ENCODE data around the gene TMF1. TPM values are rescaled to one million over a fixed set of nuclear protein-coding genes. Genes with fewer than 3 reads are reported as not detected.

TMF1 gene
- total RNA-seq, 1 donor from 2014 or later: 39.0 TPM

- Mint-ChIP-seq H3K36me3 (ENCODE audit: low read depth) (peaks cover 25% of the 10 kb centered on the region), H3K9me3 (no peaks in the 10 kb centered on the region), H3K4me3 (no peak overlapping the region), H3K27me3 (no peaks in the 10 kb centered on the region), H3K4me1 (peaks cover 3% of the 10 kb centered on the region), H3K27ac (no peak overlapping the region)
- DNase-seq: no peak
- intact Hi-C loops (cut with micrococcal nuclease): no loop called here
Measured at GRCh38 chr3:68999158-68999557, 53.0 kb downstream of the TMF1 start.

DNA sequence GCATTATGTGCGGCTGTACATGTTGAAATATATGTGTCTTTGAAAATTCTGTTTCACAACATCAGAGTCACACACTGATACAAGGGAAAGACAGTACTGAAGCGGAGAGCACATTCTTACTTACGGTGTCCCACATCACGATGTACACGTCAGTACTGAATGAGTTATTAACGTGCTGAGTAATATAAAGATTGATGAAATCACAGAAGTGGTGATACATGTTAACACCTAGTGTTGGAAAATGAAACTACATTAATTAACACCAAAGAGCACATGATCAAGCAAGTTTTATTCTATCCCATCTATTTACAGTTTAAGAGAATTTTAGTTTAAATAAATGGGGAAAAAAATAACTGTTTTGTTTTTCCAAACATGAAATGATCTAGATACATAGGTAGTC, 54.2 kb downstream of the TMF1 start:
- peaks cover 29% of the 10 kb centered on the region for H3K36me3 Mint-ChIP-seq (ENCODE audit: low read depth)
- no peaks in the 10 kb centered on the region for H3K27me3 Mint-ChIP-seq
- DNase-seq: no peak
- intact Hi-C loops (cut with micrococcal nuclease): no loop called here
- H3K4me1 Mint-ChIP-seq: peaks cover 3% of the 10 kb centered on the region
- H3K27ac Mint-ChIP-seq: no peak overlapping the region
- no peaks in the 10 kb centered on the region for H3K9me3 Mint-ChIP-seq
- no peak overlapping the region for H3K4me3 Mint-ChIP-seq

DNA sequence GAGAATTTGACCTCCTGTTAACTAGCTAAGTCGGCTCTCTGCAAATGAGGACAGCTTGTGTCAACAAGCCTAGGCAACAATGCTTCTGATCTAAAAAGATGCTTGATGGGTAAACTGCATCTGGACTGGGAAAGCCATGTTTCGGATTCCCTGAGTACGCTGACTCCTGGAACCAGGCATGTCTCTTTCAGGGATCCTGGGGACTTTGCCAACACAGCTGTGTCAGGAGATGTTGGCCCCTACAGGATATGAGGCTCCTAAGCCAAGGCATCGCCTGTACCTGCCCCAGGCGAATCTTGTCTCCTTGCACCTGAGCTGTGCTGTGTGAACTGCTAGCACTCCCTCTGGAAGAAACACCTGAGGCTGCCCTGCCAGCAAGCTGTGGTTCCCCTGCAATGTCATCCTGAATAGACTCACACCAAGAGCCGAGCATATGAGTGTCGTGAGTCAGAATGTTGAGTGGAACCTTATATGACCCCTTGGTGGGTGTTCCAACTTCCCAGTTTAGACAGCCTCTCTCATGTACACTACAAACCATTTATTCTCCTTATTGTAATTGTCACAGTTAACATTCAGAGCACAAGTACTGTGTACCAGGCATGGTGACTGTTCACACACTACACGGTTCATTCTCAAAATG, 55.7 kb downstream of the TMF1 start:
- Mint-ChIP-seq H3K9me3 (no peaks in the 10 kb centered on the region), H3K27me3 (no peaks in the 10 kb centered on the region), H3K36me3 (ENCODE audit: low read depth) (peaks cover 35% of the 10 kb centered on the region), H3K4me1 (peaks cover 3% of the 10 kb centered on the region), H3K27ac (no peak overlapping the region), H3K4me3 (no peak overlapping the region)
- no peak for DNase-seq
- intact Hi-C loops (cut with micrococcal nuclease): no loop called here

GRCh38 chr3:68988740-68989139, 63.4 kb downstream of the TMF1 start:
- no peak overlapping the region for H3K4me3 Mint-ChIP-seq
- peaks cover 37% of the 10 kb centered on the region for H3K36me3 Mint-ChIP-seq (ENCODE audit: low read depth)
- no peak for DNase-seq
- no peaks in the 10 kb centered on the region for H3K27me3 Mint-ChIP-seq
- no peaks in the 10 kb centered on the region for H3K9me3 Mint-ChIP-seq
- H3K4me1 Mint-ChIP-seq: no peaks in the 10 kb centered on the region
- intact Hi-C loops (cut with micrococcal nuclease): no loop called here
- H3K27ac Mint-ChIP-seq: no peak overlapping the region

GRCh38 chr3:68987322-68987721, 64.8 kb downstream of the TMF1 start:
- no peak for DNase-seq
- no peak overlapping the region for H3K4me3 Mint-ChIP-seq
- H3K27ac Mint-ChIP-seq: no peak overlapping the region
- no peaks in the 10 kb centered on the region for H3K9me3 Mint-ChIP-seq
- intact Hi-C loops (cut with micrococcal nuclease): no loop called here
- H3K4me1 Mint-ChIP-seq: no peaks in the 10 kb centered on the region
- no peaks in the 10 kb centered on the region for H3K27me3 Mint-ChIP-seq
- peaks cover 34% of the 10 kb centered on the region for H3K36me3 Mint-ChIP-seq (ENCODE audit: low read depth)

DNA sequence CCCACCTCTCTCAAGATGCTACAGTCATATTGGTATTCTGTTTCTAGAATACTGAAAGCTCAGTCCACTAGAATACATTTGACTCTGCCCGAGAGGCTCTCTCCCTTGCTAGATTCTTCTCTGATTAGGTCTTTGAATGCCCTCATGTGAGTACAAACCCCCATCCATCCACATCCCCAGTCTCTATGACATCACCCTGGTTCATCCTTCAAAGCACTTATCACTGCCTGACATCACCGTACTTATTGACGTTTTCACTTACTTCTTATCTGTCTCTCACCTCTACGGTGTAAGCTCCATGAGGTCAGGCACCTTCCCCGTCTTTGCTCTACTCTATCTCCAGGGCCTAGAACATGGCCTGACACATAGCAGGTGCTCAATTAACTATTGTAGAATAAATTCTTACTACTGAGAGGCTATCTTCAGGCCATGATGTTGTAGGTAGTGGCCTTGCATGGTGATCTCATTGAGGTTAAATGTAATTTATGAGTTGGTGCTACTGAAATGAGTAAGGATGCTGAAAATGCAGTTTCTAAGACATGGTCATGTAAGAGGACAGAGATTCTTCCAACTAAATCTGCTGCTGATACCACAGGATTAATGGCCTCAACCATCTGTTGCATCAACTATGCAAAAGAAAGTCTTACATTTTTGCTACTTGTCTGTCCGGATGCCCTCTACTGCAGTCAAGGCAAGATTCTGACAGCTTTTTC, 65.5 kb downstream of the TMF1 start:
- H3K27me3 Mint-ChIP-seq: no peaks in the 10 kb centered on the region
- H3K4me1 Mint-ChIP-seq: no peaks in the 10 kb centered on the region
- no peak overlapping the region for H3K27ac Mint-ChIP-seq
- H3K4me3 Mint-ChIP-seq: no peak overlapping the region
- H3K9me3 Mint-ChIP-seq: no peaks in the 10 kb centered on the region
- H3K36me3 Mint-ChIP-seq (ENCODE audit: low read depth): peaks cover 31% of the 10 kb centered on the region
- DNase-seq: no peak
- intact Hi-C loops (cut with micrococcal nuclease): no loop called here

DNA sequence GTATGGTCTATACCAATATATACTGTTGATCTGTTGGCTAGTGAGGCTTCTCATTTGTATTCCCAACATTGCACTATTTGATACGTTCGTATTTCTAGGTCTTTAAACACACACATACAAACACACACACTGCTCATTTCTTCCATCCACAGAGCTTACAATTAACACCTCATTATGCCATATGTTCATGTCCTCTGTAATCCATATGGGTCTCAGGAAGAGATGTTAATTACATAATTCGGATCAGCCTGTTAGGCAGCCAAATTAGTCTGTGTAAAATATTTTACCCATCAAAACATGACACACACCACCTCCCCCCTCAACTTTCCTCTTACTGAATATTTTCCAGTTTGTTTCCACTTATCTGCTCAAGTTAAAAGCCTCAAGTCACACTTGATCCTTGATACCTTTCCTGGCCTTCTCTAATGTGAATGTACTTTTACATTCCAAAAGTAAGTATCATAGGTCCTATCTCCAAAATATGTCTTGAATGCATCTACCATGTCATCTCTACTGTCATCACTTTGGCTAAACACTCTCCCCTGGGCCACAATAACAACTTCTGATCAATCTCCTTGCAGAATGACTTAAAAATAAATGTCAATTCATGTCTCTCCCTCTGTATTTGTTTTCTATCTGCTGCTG, 66.9 kb downstream of the TMF1 start:
- Mint-ChIP-seq H3K36me3 (ENCODE audit: low read depth) (peaks cover 29% of the 10 kb centered on the region), H3K9me3 (no peaks in the 10 kb centered on the region), H3K4me1 (no peaks in the 10 kb centered on the region), H3K27ac (no peak overlapping the region), H3K4me3 (no peak overlapping the region), H3K27me3 (no peaks in the 10 kb centered on the region)
- no peak for DNase-seq
- intact Hi-C loops (cut with micrococcal nuclease): no loop called here

- intact Hi-C loops (cut with micrococcal nuclease): no loop called here
- Mint-ChIP-seq H3K9me3 (no peaks in the 10 kb centered on the region), H3K4me1 (no peaks in the 10 kb centered on the region), H3K4me3 (no peak overlapping the region), H3K27me3 (no peaks in the 10 kb centered on the region), H3K27ac (no peak overlapping the region), H3K36me3 (ENCODE audit: low read depth) (peaks cover 30% of the 10 kb centered on the region)
- DNase-seq: no peak
Measured at GRCh38 chr3:68984011-68984530, 68.1 kb downstream of the TMF1 start.

DNA sequence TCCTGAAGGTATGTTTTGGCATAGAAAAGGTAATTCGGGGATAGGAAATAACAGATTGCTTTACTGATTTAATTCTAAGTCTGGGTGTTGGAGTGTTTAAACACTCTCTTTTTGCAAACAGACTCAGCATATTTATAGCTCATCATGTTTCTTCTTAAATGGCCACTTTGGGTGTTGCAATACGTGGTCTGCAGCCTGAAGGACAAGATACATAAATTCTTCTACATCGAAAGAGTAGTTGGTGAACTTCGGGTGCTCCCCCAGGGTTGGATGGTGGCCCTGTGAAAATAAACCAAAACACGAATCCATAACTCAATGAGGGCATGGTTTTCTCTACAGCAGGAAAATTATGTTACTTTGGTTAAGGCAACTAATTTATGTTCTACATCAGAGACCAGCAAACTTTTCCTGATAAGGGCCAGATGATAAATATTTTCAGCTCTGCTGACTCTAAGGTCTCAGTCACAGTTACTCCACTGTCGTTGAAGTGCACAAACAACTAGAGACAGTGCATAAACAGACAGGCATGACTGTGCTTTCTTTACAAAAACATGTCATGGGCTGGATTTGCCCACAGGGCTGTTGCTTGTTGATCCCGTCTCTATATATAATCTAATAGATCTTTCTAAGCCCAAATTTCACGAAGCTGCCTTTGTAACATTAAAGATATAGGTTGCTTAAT, 74.5 kb downstream of the TMF1 start:
- intact Hi-C loops (cut with micrococcal nuclease): no loop called here

DNA sequence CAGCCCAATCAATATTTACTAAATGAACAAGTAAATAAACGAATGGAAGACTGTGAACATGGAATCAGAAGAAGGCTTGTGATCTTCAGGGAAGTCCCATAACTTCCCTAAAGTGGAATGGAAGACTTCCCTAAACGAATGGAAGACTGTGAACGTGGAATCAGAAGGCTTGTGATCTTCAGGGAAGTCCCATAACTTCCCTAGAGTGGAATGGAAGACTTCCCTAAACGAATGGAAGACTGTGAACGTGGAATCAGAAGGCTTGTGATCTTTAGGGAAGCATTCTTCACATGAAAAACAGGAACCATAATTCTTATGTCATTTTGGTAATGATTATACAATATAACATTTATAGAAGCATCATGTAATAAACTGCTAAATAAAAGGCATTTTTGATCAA, 77.4 kb downstream of the TMF1 start:
- peaks cover 6% of the 10 kb centered on the region for H3K27me3 Mint-ChIP-seq
- intact Hi-C loops (cut with micrococcal nuclease): no loop called here
- no peaks in the 10 kb centered on the region for H3K4me1 Mint-ChIP-seq
- H3K36me3 Mint-ChIP-seq (ENCODE audit: low read depth): peaks cover 11% of the 10 kb centered on the region
- H3K9me3 Mint-ChIP-seq: no peaks in the 10 kb centered on the region
- no peak overlapping the region for H3K27ac Mint-ChIP-seq
- no peak overlapping the region for H3K4me3 Mint-ChIP-seq
- DNase-seq: no peak

More for the DNA sequence above, 74.5 kb downstream of the TMF1 start:
- H3K4me1 Mint-ChIP-seq: no peaks in the 10 kb centered on the region
- no peak overlapping the region for H3K4me3 Mint-ChIP-seq
- H3K27ac Mint-ChIP-seq: no peak overlapping the region
- H3K9me3 Mint-ChIP-seq: no peaks in the 10 kb centered on the region
- H3K36me3 Mint-ChIP-seq (ENCODE audit: low read depth): peaks cover 15% of the 10 kb centered on the region
- no peaks in the 10 kb centered on the region for H3K27me3 Mint-ChIP-seq
- DNase-seq: no peak

- intact Hi-C loops (cut with micrococcal nuclease): no loop called here
- H3K9me3 Mint-ChIP-seq: no peaks in the 10 kb centered on the region
- peaks cover 9% of the 10 kb centered on the region for H3K36me3 Mint-ChIP-seq (ENCODE audit: low read depth)
- peaks cover 9% of the 10 kb centered on the region for H3K27me3 Mint-ChIP-seq
- no peaks in the 10 kb centered on the region for H3K4me1 Mint-ChIP-seq
- no peak overlapping the region for H3K27ac Mint-ChIP-seq
- no peak overlapping the region for H3K4me3 Mint-ChIP-seq
- no peak for DNase-seq
Measured at GRCh38 chr3:68973639-68974038, 78.5 kb downstream of the TMF1 start.

GRCh38 chr3:68972358-68972979, 79.7 kb downstream of the TMF1 start:
- Mint-ChIP-seq H3K27ac (no peak overlapping the region), H3K4me3 (no peak overlapping the region), H3K4me1 (no peaks in the 10 kb centered on the region), H3K27me3 (peaks cover 10% of the 10 kb centered on the region), H3K36me3 (ENCODE audit: low read depth) (peaks cover 4% of the 10 kb centered on the region), H3K9me3 (no peaks in the 10 kb centered on the region)
- DNase-seq: peak; percentile 69
- intact Hi-C loops (cut with micrococcal nuclease): no loop called here
